NCI-H1417 treated with DMSO at 0.1 percent for 48 hours (cell line): Measurements from ENCODE around the gene ABHD8.

ENCODE experiments used
- DNase-seq: peaks from one replicate; lab custom pipeline; 2025; lab: John Stamatoyannopoulos, UW

The ABHD8 gene

DNA sequence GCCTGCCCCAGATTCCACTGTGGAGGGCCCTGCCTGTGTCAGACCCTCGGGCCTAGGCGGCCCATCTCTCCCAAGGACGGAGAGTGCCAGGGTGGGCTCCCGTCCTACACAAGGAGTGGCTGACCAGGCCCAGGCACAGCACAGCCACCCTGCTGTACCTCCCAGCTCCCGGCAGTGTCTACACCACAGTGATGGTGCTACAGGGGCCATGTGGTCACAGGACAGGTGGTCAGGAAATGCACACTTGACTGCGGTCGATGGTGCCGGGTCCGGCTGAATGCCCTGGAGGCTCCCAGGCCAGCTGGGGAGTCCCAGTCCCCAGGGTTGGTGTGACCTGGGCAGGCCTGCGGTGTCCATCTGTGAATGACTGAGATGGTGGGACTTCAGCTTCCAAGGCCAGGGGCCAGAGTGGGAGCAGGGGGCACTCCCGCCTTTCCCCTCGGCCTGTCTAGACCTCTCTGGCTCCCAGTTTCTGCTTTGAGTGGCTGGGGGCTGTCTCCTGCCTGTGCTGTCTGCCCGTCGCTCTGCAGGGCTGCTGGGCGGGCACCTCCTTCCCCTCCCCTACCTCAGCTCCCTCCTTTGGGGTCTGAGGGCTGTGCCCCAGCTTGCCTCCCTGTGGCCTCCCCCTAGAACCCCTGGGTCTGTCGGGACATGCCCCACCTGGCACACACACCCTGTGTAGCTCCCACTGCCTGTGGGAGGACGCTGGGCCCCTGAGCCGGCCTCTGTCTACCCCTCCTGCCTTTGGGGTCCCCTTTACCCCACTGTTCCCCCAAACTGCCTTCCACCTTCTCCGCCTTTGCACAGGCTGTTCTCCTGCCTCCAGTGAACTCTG is 18.6 kb upstream of the ABHD8 start:
- no peak for DNase-seq

- DNase-seq: no peak
These were observed 17.2 kb upstream of the ABHD8 start for GRCh38 chr19:17320435-17320834.

DNA sequence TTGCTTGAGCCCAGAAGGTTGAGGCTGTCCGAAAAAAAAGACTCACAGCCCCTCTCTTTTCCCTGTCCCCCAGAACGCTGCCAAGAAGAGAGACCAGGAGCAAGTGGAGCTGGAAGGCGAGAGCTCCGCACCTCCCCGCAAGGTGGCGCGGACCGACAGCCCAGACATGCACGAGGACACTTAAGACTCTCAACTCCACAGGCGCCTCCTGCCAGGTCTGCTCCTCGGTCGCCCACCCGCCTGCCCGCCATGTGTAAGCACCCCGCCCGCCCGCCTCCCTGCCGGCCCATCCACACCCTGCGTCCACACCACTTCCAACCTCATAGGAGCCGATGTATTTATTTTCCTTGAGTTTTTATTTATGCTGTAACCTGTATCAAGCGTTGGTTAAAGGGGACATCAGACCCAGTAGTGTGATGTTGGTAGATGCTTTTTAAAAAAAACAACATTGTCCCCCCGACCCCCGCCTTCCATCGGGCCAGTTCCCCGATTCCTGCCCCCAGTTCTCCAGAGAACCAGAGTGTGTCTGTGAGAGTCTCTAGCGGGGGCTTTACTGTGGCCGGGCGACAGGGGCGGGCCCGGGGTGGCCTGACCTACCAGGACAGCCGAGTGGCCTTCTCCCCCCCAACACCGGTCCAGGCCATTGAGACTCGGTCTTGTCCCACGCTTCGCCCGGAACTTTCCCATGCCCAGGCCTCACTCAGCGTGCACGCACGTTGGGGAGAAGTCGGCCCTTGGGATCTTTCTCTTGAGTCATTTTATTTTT is 16.4 kb upstream of the ABHD8 start:
- no peak for DNase-seq

- DNase-seq: no peak
These were observed 15.7 kb upstream of the ABHD8 start for GRCh38 chr19:17318966-17319365.

DNA sequence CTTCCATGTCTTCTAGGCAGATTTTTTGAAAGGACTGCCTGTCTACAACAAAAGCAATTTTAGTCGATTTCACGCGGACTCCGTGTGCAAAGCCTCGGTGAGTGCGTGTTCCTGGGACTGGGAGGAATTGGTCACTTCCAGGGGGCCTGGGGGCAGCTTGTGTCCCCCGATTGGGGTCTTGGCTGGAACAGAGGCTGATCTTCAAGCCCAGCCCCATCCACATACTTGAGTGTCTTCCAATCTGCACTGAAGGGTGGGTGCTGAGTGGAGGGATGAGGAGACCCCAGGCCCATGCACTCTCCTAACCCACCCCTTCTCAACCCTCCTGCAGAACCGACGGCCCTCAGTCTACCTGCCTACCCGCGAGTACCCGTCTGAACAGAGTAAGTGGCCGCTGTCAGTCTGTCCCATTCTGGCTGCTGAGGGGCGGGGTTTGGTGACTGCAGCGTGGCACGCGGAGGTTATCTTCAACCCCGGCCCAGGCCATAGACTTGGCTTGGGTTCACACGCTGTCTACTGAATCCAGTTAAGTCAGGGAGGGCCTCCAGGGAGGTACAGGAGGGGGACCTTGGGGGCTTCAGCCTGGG is 10.9 kb upstream of the ABHD8 start:
- DNase-seq: no peak

DNA sequence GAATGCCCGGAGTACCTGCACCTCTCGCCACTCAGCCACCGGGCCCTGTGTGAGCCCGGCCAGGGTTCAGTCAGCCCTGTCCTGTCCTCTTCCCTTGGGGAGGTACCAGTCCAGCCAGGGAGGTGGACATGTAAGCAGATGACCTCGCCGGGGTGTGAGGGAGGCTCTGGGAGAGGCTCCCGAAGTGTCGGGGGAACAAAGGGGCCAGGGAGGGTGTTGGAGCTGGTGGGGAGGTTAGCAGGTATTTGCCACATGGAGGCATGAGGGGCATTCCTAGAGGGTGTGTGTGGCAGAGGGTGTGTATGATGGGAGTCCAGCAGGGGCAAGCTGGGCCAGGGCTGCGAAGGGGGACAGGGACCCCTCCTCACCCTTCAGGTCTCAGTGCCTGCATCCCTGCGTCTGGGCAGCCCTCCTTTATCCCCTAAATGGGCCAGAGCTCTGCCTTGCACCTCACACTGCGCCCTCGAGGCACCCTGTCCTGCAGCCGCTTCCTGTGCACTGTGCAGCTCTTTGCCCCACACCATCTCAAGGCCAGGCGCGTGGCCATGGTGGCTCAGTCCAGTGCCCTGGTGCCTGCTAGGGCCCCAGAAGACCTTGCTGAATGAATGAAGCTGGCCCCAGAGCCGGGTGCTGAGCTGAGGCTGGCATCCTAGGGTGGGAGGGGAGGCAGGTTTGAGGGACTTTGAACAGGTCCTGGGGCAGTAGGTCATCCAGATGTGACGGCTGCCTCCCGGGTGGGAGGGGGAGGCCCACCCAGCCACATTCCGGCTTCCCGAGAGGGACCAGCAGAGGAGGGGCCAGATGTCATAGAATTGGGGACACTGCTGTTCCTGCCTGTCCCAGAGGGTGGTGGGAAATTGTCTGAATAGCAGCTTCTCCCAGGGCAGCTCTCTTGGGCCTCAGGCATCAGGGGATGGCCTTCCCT is 9.2 kb upstream of the ABHD8 start:
- no peak for DNase-seq

GRCh38 chr19:17311455-17312188 is 8.4 kb upstream of the ABHD8 start:
- no peak for DNase-seq

GRCh38 chr19:17309965-17310461 is 6.8 kb upstream of the ABHD8 start:
- DNase-seq: no peak

DNA sequence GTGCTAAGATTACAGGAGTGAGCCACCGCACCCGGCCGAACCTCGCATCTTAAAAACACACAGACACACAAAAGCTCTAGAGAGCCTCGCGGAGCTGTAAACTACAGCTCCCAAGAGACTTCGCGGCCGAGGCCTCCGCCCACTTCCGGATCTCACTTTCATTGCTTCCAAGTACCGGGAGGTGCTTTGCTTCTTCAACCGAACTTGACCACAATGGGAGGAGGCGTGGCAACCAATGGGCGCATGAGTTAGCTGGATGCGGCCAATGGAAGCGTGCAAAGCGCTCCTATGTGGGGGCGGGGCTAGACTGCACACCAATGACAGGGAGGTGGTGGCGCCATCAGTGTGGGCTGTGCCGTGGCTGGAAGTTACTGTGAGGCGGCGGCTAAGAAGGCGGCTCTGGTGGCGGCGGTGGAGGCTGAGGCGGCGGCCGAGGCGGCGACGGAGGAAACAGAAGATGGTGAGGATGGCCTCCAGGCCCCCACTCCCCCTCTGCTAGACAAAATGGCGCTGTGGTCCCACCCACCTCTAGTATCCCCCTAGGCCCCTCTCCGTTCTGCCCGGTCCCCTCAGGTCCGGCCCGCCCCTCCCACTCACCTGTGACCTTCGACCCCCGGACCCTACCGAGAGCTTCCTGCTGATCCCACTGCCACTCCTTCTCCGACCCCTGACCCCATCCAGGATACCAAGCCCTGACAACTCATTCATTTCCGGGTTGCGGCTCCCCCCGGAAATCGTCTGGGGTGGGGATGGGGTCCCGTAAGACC is 6.2 kb upstream of the ABHD8 start, which contains the start of gene DDA1:
Gene DDA1 (plus strand): TSS at position 366 of the 767 bp plus-strand sequence. CDS start 92 bp downstream, at position 458.
- peak; percentile 93 for DNase-seq

DNA sequence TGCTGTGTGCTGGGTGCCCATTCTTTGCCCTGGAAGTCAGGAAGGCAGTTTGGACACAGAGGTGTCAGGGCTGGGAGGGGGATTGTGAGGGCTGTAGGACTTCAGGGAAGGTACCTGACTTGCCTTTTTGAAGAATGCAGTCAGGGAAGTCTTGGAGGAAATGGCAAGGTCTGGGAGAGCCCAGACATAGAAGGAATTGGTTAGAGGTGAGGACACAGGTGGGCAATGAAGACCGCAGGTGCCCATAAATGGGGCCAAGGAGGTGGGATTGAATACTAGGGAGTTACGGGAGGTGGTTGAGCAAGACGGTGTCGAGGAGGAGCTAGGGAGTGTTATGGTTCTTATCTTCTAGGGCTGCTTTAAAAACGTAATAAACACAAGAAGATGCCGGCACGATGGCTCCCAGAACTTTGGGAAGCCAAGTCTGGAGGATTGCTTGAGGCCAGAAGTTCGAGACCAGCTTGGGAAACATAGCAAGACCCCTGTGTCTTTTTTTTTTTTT is 4.7 kb upstream of the ABHD8 start:
- no peak for DNase-seq

- no peak for DNase-seq
These were observed 3.1 kb upstream of the ABHD8 start for GRCh38 chr19:17306285-17306714.

- peak; percentile 98 for DNase-seq
These were observed 2.5 kb upstream of the ABHD8 start, which contains the start of gene MRPL34 for GRCh38 chr19:17305517-17306284. TSS of gene MRPL34 (plus strand) at chr19:17305872. CDS start at chr19:17305893, 21 bp downstream.

DNA sequence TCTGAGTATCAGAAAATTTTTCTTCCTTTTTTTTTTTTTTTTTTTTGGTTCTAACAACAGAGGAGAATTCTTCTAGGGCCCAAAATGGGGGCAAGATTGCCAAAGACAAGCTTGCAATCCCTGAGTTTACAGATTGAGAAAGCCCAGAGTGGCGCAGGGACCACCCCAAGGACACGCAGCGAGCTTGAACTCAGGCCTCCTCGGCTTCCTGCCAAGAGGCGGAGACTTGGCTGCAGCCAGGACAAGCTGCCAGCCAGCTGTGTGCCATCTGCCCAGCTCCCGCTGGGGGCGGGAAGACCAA is 1.9 kb upstream of the ABHD8 start:
- DNase-seq: no peak

- no peak for DNase-seq
These were observed 1.4 kb upstream of the ABHD8 start for GRCh38 chr19:17304386-17305215.

DNA sequence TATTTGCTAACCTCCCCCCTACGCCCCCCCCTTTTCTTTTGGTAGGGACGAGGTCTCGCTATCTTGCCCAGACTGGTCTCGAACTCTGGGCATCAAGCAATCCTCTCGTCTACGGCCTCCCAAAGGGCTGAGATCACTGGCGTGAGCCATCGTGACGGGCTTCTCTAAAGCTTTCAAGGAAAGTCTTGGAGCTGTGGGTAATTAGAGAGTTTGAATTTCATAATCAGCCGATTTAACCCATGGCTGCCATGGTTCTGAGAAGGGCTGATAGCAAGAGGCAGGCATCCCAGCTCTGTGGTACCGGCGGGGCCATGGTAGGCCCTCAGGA is 679 bp upstream of the ABHD8 start:
- no peak for DNase-seq

- DNase-seq: no peak
These were observed 646 bp downstream of the ABHD8 start for GRCh38 chr19:17302391-17303166.

GRCh38 chr19:17300992-17301619 is 2.1 kb downstream of the ABHD8 start:
- no peak for DNase-seq
